CD14-positive monocyte (primary cell): ENCODE measurements around the gene ZNF653. TPM values are rescaled to one million over a fixed set of nuclear protein-coding genes. Genes with fewer than 3 reads are reported as not detected.
A peak's percentile ranks its signal among the peaks of the same experiment; 100 is the strongest.

Source experiments
- DNase-seq, 3 donors: peaks; one replicate each; pipeline ENCODE4 v3.0.0-alpha.2; 2011 to 2022
- H2AFZ ChIP-seq: 2 replicates; pipeline ENCODE4 v1.6.0; 2012; ENCODE audit warnings: mild to moderate bottlenecking, low read depth, low read length, inconsistent platforms; ENCODE audit not compliant: insufficient read depth, poor library complexity, severe bottlenecking
- H3K27ac ChIP-seq, 2 donors: 1 replicate in 1 of 2; 2 replicates in 1 of 2; pipeline ENCODE4 v1.5.1; 2012 to 2013; ENCODE audit warnings: low read length in 2 of 2, control low read depth in 1 of 2, inconsistent platforms in 1 of 2, low read depth in 1 of 2, mild to moderate bottlenecking in 1 of 2
- H3K27me3 ChIP-seq, 2 donors: one replicate each; pipeline versions ENCODE4 v1.6.0 to v1.6.1; 2011 to 2013; ENCODE audit warnings: low read length in 2 of 2; ENCODE audit not compliant: control insufficient read depth in 2 of 2, insufficient read depth in 2 of 2
- H3K36me3 ChIP-seq, 2 donors: replicated peaks in 1 of 2; 1 replicate in 1 of 2; 2 replicates in 1 of 2; pipeline versions ENCODE4 v1.5.1 to v1.6.1; 2012 to 2013; ENCODE audit warnings: low read length in 2 of 2, control low read depth in 1 of 2, inconsistent platforms in 1 of 2, mild to moderate bottlenecking in 1 of 2; ENCODE audit not compliant: insufficient read depth in 2 of 2, control insufficient read depth in 1 of 2
- H3K4me1 ChIP-seq, 2 donors: 1 replicate in 1 of 2; 2 replicates in 1 of 2; pipeline versions ENCODE4 v1.5.1 to v1.6.1; 2012 to 2013; ENCODE audit warnings: low read length in 2 of 2, control low read depth in 1 of 2, inconsistent platforms in 1 of 2, mild to moderate bottlenecking in 1 of 2, moderate library complexity in 1 of 2; ENCODE audit not compliant: insufficient read depth in 2 of 2, control insufficient read depth in 1 of 2
- H3K4me2 ChIP-seq: replicated peaks from 2 replicates; pipeline ENCODE3; 2012; ENCODE audit warnings: low read length, moderate library complexity, mild to moderate bottlenecking; ENCODE audit not compliant: poor library complexity, severe bottlenecking; ENCODE audit errors: extremely low read depth
- H3K4me3 ChIP-seq, 3 experiments: fragments of 200-600 bp in 1 of 3; sonication (generic) in 1 of 3; replicated peaks in 1 of 3; 1 replicate in 2 of 3; 2 replicates in 1 of 3; pipeline ENCODE4 v1.5.1; 2011 to 2013; ENCODE audit warnings: low read length in 3 of 3, mild to moderate bottlenecking in 3 of 3, control low read depth in 2 of 3, low read depth in 2 of 3, inconsistent platforms in 1 of 3, moderate library complexity in 1 of 3
- H3K79me2 ChIP-seq: 2 replicates; pipeline ENCODE4 v1.6.0; 2012; ENCODE audit warnings: mild to moderate bottlenecking, control low read depth, inconsistent platforms, low read length, moderate library complexity; ENCODE audit not compliant: insufficient read depth
- H3K9ac ChIP-seq: 2 replicates; pipeline ENCODE4 v1.6.0; 2017; ENCODE audit warnings: low read length, mild to moderate bottlenecking; ENCODE audit not compliant: insufficient read depth, poor library complexity, severe bottlenecking
- H3K9me3 ChIP-seq, 2 donors: replicated peaks in 1 of 2; 1 replicate in 1 of 2; 2 replicates in 1 of 2; pipeline versions ENCODE4 v1.5.1 to v1.6.1; 2012 to 2013; ENCODE audit warnings: low read length in 2 of 2, control low read depth in 1 of 2; ENCODE audit not compliant: control insufficient read depth in 1 of 2, insufficient read depth in 1 of 2
- H4K20me1 ChIP-seq: 2 replicates; pipeline ENCODE4 v1.6.0; 2012; ENCODE audit warnings: mild to moderate bottlenecking, low read length, control low read depth, moderate library complexity; ENCODE audit not compliant: insufficient read depth
- H3K27ac Mint-ChIP-seq, 7 donors: one replicate each; pipeline ENCODE4 v1.8.0; 2020; ENCODE audit warnings: mild to moderate bottlenecking in 7 of 7, mixed read lengths in 7 of 7, moderate library complexity in 6 of 7, inconsistent platforms in 2 of 7
- H3K27me3 Mint-ChIP-seq, 3 donors: one replicate each; pipeline ENCODE4 v1.8.0; 2021 to 2022; ENCODE audit warnings: low read depth in 3 of 3, mild to moderate bottlenecking in 3 of 3, mixed read lengths in 3 of 3, moderate library complexity in 3 of 3, inconsistent platforms in 1 of 3
- H3K36me3 Mint-ChIP-seq, 2 donors: one replicate each; pipeline ENCODE4 v1.8.0; 2020; ENCODE audit warnings: mixed read lengths in 2 of 2, inconsistent platforms in 1 of 2, mild to moderate bottlenecking in 1 of 2
- H3K4me1 Mint-ChIP-seq: one replicate; pipeline ENCODE4 v1.8.0; 2020; ENCODE audit warnings: mild to moderate bottlenecking, mixed read lengths
- H3K4me3 Mint-ChIP-seq, 2 donors: one replicate each; pipeline ENCODE4 v1.8.0; 2020; ENCODE audit warnings: mild to moderate bottlenecking in 2 of 2, mixed read lengths in 2 of 2, moderate library complexity in 1 of 2
- H3K9me3 Mint-ChIP-seq, 7 donors: one replicate each; pipeline ENCODE4 v1.8.0; 2020 to 2022; ENCODE audit warnings: mixed read lengths in 7 of 7, mild to moderate bottlenecking in 6 of 7, moderate library complexity in 6 of 7, inconsistent platforms in 2 of 7
- WGBS: methylation state at CpG from one replicate; pipeline ENCODE4 v1.1.5; 2013; ENCODE audit warnings: missing lambda C conversion rate; ENCODE audit not compliant: insufficient coverage; 5-methylcytosine and 5-hydroxymethylcytosine counted together
- intact Hi-C, 2 donors: fragments of 100-400 bp; cut with micrococcal nuclease; formaldehyde crosslinking; loops; one replicate each; pipeline versions ENCODE4 v1.15.0 to v1.15.1; 2023
- polyA plus RNA-seq, 3 donors: library from polyadenylated mRNA; depleted of rRNA in 1 of 3; unstranded in 2 of 3; stranded (reverse) in 1 of 3; fragments of 300-500 nt in 2 of 3; fragments of >200 nt in 1 of 3; fragmentation: Illumina TruSeq in 2 of 3; gene quantifications; 1 replicate in 2 of 3; 2 replicates in 1 of 3; pipeline ENCODE4 v1.2.3, GENCODE V29; 2012 to 2021
- TF ChIP-seq, protein P1 (sequence below): fragments of 200-600 bp; IDR thresholded peaks from one replicate; pipeline ENCODE4 v1.8.0; 2022; ENCODE audit warnings: antibody characterized with exemption, mild to moderate bottlenecking

The ZNF653 gene
- polyA plus RNA-seq, 3 donors = 0.88 to 8.1 (median 1.2) TPM

GRCh38 chr19:11448410-11448809, 57.2 kb downstream of the ZNF653 start:
- Histone ChIP-seq H3K9me3 (no peaks in the 10 kb centered on the region), H3K27me3 (no peaks in the 10 kb centered on the region), H3K27ac (no peak overlapping the region), H3K79me2 (no peaks in the 10 kb centered on the region), H4K20me1 (peaks cover 23% of the 10 kb centered on the region), H3K4me2 (no peak overlapping the region), H2AFZ (no peak overlapping the region), H3K36me3 (peaks cover 59 to 77% of the 10 kb centered on the region in 2 donors), H3K9ac (no peak overlapping the region), H3K4me3 (no peak overlapping the region), H3K4me1 (no peaks in the 10 kb centered on the region)
- peaks cover 0 to 1% (median 0%) of the 10 kb centered on the region in 7 donors for H3K9me3 Mint-ChIP-seq
- peaks cover 40 to 69% of the 10 kb centered on the region in 2 donors for H3K36me3 Mint-ChIP-seq
- peaks cover 0 to 3% (median 3%) of the 10 kb centered on the region in 3 donors for H3K27me3 Mint-ChIP-seq
- no peak for DNase-seq
- TF ChIP-seq, protein P1, sequence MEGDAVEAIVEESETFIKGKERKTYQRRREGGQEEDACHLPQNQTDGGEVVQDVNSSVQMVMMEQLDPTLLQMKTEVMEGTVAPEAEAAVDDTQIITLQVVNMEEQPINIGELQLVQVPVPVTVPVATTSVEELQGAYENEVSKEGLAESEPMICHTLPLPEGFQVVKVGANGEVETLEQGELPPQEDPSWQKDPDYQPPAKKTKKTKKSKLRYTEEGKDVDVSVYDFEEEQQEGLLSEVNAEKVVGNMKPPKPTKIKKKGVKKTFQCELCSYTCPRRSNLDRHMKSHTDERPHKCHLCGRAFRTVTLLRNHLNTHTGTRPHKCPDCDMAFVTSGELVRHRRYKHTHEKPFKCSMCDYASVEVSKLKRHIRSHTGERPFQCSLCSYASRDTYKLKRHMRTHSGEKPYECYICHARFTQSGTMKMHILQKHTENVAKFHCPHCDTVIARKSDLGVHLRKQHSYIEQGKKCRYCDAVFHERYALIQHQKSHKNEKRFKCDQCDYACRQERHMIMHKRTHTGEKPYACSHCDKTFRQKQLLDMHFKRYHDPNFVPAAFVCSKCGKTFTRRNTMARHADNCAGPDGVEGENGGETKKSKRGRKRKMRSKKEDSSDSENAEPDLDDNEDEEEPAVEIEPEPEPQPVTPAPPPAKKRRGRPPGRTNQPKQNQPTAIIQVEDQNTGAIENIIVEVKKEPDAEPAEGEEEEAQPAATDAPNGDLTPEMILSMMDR = no peak
- no peak overlapping the region for H3K4me3 Mint-ChIP-seq
- intact Hi-C loops = loop anchor here in 1 of 2 donors (5.0 kb wide), 1 partner anchor 161 kb away; no protein-coding TSS in a partner anchor
- no peaks in the 10 kb centered on the region for H3K4me1 Mint-ChIP-seq
- H3K27ac Mint-ChIP-seq = no peak overlapping the region
- 91% methylated on average over 12 of the region's 13 CpGs for WGBS

DNA sequence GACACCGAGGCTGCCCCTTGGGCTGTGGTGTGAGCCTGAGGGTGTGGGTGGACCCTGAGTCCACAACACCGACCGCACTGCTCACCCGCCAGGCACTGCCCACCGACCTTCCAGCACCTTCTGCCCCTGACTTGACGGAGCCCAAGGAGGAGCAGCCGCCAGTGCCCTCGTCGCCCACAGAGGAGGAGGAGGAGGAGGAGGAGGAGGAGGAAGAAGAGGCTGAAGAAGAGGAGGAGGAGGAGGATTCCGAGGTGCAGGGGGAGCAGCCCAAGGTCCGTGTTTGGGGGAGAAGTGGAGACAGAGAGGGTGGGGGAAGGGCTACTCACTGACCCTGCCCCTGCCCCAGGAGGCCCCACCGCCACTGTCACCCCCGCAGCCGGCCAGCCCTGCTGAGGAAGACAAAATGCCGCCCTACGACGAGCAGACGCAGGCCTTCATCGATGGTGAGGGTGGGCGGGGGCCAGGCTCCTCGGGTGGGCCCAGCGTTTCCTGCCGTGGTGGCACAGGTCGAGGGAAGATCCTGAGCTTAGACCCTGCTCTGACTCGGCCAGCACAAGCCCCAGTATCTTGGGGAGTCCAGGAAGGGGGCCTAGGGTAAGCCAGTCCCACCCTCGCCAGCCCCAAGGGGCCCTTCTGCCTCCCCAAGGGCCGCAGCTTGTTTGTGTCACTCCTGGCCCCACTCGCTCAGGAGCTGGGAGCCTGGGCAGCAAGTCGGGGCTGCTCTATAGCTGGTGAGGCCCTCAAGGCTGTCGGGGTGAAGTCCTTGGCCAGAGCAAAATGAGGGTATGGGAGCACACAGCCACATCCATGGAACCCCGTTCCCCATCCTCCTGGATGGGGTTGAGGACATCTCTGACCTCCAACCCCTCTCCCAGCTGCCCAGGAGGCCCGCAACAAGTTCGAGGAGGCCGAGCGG, 58.0 kb downstream of the ZNF653 start:
- Histone ChIP-seq H3K4me1 (no peaks in the 10 kb centered on the region), H3K9ac (no peak overlapping the region), H3K9me3 (no peaks in the 10 kb centered on the region), H3K27ac (no peak overlapping the region), H3K4me3 (no peak overlapping the region), H3K79me2 (no peaks in the 10 kb centered on the region), H2AFZ (no peak overlapping the region), H3K4me2 (no peak overlapping the region), H3K27me3 (no peaks in the 10 kb centered on the region), H4K20me1 (peaks cover 23% of the 10 kb centered on the region), H3K36me3 (peaks cover 65 to 85% of the 10 kb centered on the region in 2 donors)
- H3K4me3 Mint-ChIP-seq = no peak overlapping the region
- peaks cover 44 to 77% of the 10 kb centered on the region in 2 donors for H3K36me3 Mint-ChIP-seq
- intact Hi-C loops = loop anchor here in 1 of 2 donors (5.0 kb wide), 1 partner anchor 160 kb away; no protein-coding TSS in a partner anchor
- H3K4me1 Mint-ChIP-seq = no peaks in the 10 kb centered on the region
- H3K27me3 Mint-ChIP-seq = peaks cover 0 to 2% (median 2%) of the 10 kb centered on the region in 3 donors
- WGBS = 95% methylated on average over 32 of the region's 35 CpGs
- peak overlapping the region in 1 of 7 donors; percentile 63 for H3K27ac Mint-ChIP-seq
- TF ChIP-seq, protein P1 = no peak
- DNase-seq = no peak
- peaks cover 0 to 1% (median 0%) of the 10 kb centered on the region in 7 donors for H3K9me3 Mint-ChIP-seq
